H1 (cell line): Measurements from ENCODE around the gene TUBB1. TPM values are rescaled to one million over a fixed set of nuclear protein-coding genes. Genes with fewer than 3 reads are reported as not detected.

Experiments used
- CTCF ChIA-PET: fragments of 300-600 bp; sonication (Branson Sonifier 250); formaldehyde crosslinking; loops from one replicate; lab custom pipeline; 2021; ENCODE audit not compliant: partially characterized antibody; lab: Charles Lee
- POLR2A ChIA-PET: fragments of 300-600 bp; sonication (Branson Sonifier 250); formaldehyde crosslinking; loops from one replicate; lab custom pipeline; 2021; ENCODE audit warnings: inconsistent platforms; ENCODE audit not compliant: partially characterized antibody; lab: Charles Lee
- DNase-seq, 2 experiments: peaks; one replicate each; pipeline versions ENCODE4 v3.0.0 to v3.0.0-alpha.2; 2010 to 2022; ENCODE audit warnings: low spot score in 2 of 2, low read depth in 1 of 2, mixed read lengths in 1 of 2
- FAIRE-seq: peaks from 2 replicates; lab custom pipeline; 2011; peaks lifted over from hg19 to GRCh38; lab: Jason Lieb, UNC
- H2AFZ ChIP-seq: 2 replicates; pipeline ENCODE4 v1.8.1; 2012; ENCODE audit warnings: low read length, inconsistent platforms
- H2AK5ac ChIP-seq: 2 replicates; pipeline ENCODE4 v1.6.1; 2013; ENCODE audit warnings: low read depth, low read length
- H2BK120ac ChIP-seq: replicated peaks from 2 replicates; pipeline ENCODE3; 2013; ENCODE audit warnings: low read depth, low read length, inconsistent platforms
- H2BK12ac ChIP-seq: 2 replicates; pipeline ENCODE4 v1.6.1; 2013; ENCODE audit warnings: low read depth, low read length
- H2BK15ac ChIP-seq: 2 replicates; pipeline ENCODE4 v1.6.1; 2013; ENCODE audit warnings: low read length
- H2BK20ac ChIP-seq: 2 replicates; pipeline ENCODE4 v1.6.1; 2013; ENCODE audit warnings: low read length
- H2BK5ac ChIP-seq: 2 replicates; pipeline ENCODE4 v1.6.1; 2013; ENCODE audit warnings: low read depth, low read length
- H3K14ac ChIP-seq: 2 replicates; pipeline ENCODE4 v1.6.1; 2013; ENCODE audit warnings: inconsistent platforms; ENCODE audit not compliant: insufficient read length
- H3K18ac ChIP-seq: 2 replicates; pipeline ENCODE4 v1.6.1; 2013; ENCODE audit warnings: low read length; ENCODE audit errors: extremely low read depth
- H3K23ac ChIP-seq: 2 replicates; pipeline ENCODE4 v1.6.1; 2013; ENCODE audit warnings: inconsistent platforms; ENCODE audit not compliant: insufficient read length
- H3K23me2 ChIP-seq: 2 replicates; pipeline ENCODE4 v1.6.1; 2013; ENCODE audit warnings: low read depth, low read length
- H3K27ac ChIP-seq: 2 replicates; pipeline ENCODE4 v1.6.1; 2011; ENCODE audit warnings: low read depth, low read length, inconsistent platforms
- H3K27me3 ChIP-seq, 4 experiments: replicated peaks in 1 of 4; 1 replicate in 1 of 4; 2 replicates in 3 of 4; pipeline versions ENCODE4 v1.6.1 to v1.8.1; 2011 to 2013; ENCODE audit warnings: low read length in 3 of 4, mild to moderate bottlenecking in 3 of 4, inconsistent platforms in 2 of 4, mixed read lengths in 2 of 4, moderate library complexity in 1 of 4; ENCODE audit not compliant: control insufficient read depth in 3 of 4, insufficient read depth in 3 of 4; ENCODE audit errors: extremely low read depth in 1 of 4
- H3K36me3 ChIP-seq, 4 experiments: 2 replicates each; pipeline versions ENCODE4 v1.6.1 to v1.8.1; 2011 to 2013; ENCODE audit warnings: mild to moderate bottlenecking in 4 of 4, low read length in 3 of 4, moderate library complexity in 2 of 4, control low read depth in 1 of 4, inconsistent platforms in 1 of 4; ENCODE audit not compliant: insufficient read depth in 4 of 4, control insufficient read depth in 2 of 4
- H3K4ac ChIP-seq: replicated peaks from 2 replicates; pipeline ENCODE3; 2013; ENCODE audit warnings: low read length, low read depth, mixed read lengths, inconsistent platforms; ENCODE audit not compliant: insufficient read length
- H3K4me1 ChIP-seq, 4 experiments: replicated peaks in 1 of 4; 1 replicate in 1 of 4; 2 replicates in 3 of 4; pipeline versions ENCODE4 v1.6.1 to v1.8.1; 2011 to 2013; ENCODE audit warnings: low read length in 3 of 4, inconsistent platforms in 2 of 4, mixed read lengths in 1 of 4; ENCODE audit not compliant: insufficient read depth in 4 of 4, control insufficient read depth in 3 of 4
- H3K4me2 ChIP-seq, 2 experiments: 2 replicates each; pipeline versions ENCODE4 v1.6.1 to v1.8.1; 2011 to 2013; ENCODE audit warnings: low read depth in 2 of 2, low read length in 2 of 2, control low read depth in 1 of 2, inconsistent platforms in 1 of 2, mild to moderate bottlenecking in 1 of 2; ENCODE audit not compliant: insufficient read depth in 1 of 2
- H3K4me3 ChIP-seq, 4 experiments: fragments of 200-600, 300-600 bp in 1 of 4; sonication (generic), shearing (Covaris generic), sonication (Bioruptor Twin) in 1 of 4; 2 replicates each; pipeline versions ENCODE4 v1.5.1 to v1.8.1; 2011 to 2016; ENCODE audit warnings: low read length in 4 of 4, low read depth in 3 of 4, control low read depth in 2 of 4, inconsistent platforms in 2 of 4, mild to moderate bottlenecking in 2 of 4, mixed read lengths in 1 of 4, moderate library complexity in 1 of 4; ENCODE audit not compliant: insufficient read depth in 2 of 4; ENCODE audit errors: extremely low read depth in 1 of 4
- H3K56ac ChIP-seq: replicated peaks from 2 replicates; pipeline ENCODE3; 2013; ENCODE audit warnings: low read depth, mild to moderate bottlenecking, mixed read lengths, low read length, inconsistent platforms; ENCODE audit not compliant: insufficient read length
- H3K79me1 ChIP-seq: 2 replicates; pipeline ENCODE4 v1.6.1; 2013; ENCODE audit warnings: low read depth, low read length, control low read depth
- H3K79me2 ChIP-seq, 2 experiments: 2 replicates each; pipeline versions ENCODE4 v1.6.1 to v1.8.1; 2012 to 2013; ENCODE audit warnings: low read length in 2 of 2, mild to moderate bottlenecking in 2 of 2, inconsistent platforms in 1 of 2; ENCODE audit not compliant: insufficient read depth in 2 of 2, control insufficient read depth in 1 of 2
- H3K9ac ChIP-seq, 4 experiments: replicated peaks in 1 of 4; 1 replicate in 1 of 4; 2 replicates in 3 of 4; pipeline versions ENCODE4 v1.6.1 to v1.8.1; 2011 to 2013; ENCODE audit warnings: low read depth in 3 of 4, low read length in 3 of 4, control low read depth in 2 of 4, mild to moderate bottlenecking in 2 of 4, moderate library complexity in 2 of 4, inconsistent platforms in 1 of 4; ENCODE audit errors: extremely low read depth in 1 of 4
- H3K9me3 ChIP-seq, 2 experiments: 2 replicates each; pipeline versions ENCODE4 v1.6.1 to v1.8.1; 2012 to 2013; ENCODE audit warnings: mild to moderate bottlenecking in 2 of 2, moderate library complexity in 2 of 2, control low read depth in 1 of 2, inconsistent platforms in 1 of 2, low read depth in 1 of 2, low read length in 1 of 2, mixed read lengths in 1 of 2; ENCODE audit not compliant: insufficient read depth in 2 of 2
- H4K20me1 ChIP-seq, 2 experiments: replicated peaks in 1 of 2; 2 replicates each; pipeline versions ENCODE3 to v1.8.1; 2011 to 2013; ENCODE audit warnings: inconsistent platforms in 2 of 2, low read length in 2 of 2, mild to moderate bottlenecking in 1 of 2; ENCODE audit not compliant: insufficient read depth in 2 of 2, control insufficient read depth in 1 of 2
- H4K5ac ChIP-seq: 2 replicates; pipeline ENCODE4 v1.6.1; 2013; ENCODE audit warnings: low read length, low read depth, mixed read lengths, inconsistent platforms; ENCODE audit not compliant: insufficient read length
- H4K8ac ChIP-seq: 2 replicates; pipeline ENCODE4 v1.8.0; 2013; ENCODE audit warnings: mild to moderate bottlenecking, moderate library complexity, low read length, inconsistent platforms; ENCODE audit not compliant: insufficient read depth; ENCODE audit errors: extremely low read depth
- H4K91ac ChIP-seq: replicated peaks from 2 replicates; pipeline ENCODE3; 2013; ENCODE audit warnings: low read length, mixed read lengths, inconsistent platforms; ENCODE audit not compliant: insufficient read length
- ATF3 ChIP-seq: IDR thresholded peaks from 2 replicates; pipeline ENCODE4 v1.6.1; 2011; ENCODE audit warnings: low read depth, mild to moderate bottlenecking, low read length; ENCODE audit not compliant: insufficient read depth
- CEBPB ChIP-seq: IDR thresholded peaks from 2 replicates; pipeline ENCODE4 v1.6.1; 2012; ENCODE audit warnings: low read depth, low read length
- JUND ChIP-seq: IDR thresholded peaks from 2 replicates; pipeline ENCODE4 v1.6.1; 2011; ENCODE audit warnings: mild to moderate bottlenecking, improper control_type of control experiment, low read length
- NANOG ChIP-seq: IDR thresholded peaks from 2 replicates; pipeline ENCODE4 v1.6.1; 2011; ENCODE audit warnings: low read length, low read depth, mild to moderate bottlenecking, inconsistent platforms; ENCODE audit not compliant: insufficient read depth, poor library complexity, severe bottlenecking
- WGBS, 2 experiments: shearing (Covaris generic) in 1 of 2; methylation state at CpG; one replicate each; pipeline versions ENCODE4 v1.1.6 to v1.1.7; 2013 to 2015; ENCODE audit warnings: low lambda C conversion rate in 2 of 2, mixed read lengths in 2 of 2, inconsistent platforms in 1 of 2, low coverage in 1 of 2, missing lambda C conversion rate in 1 of 2; ENCODE audit not compliant: insufficient replicate concordance in 2 of 2, insufficient coverage in 1 of 2, insufficient read length in 1 of 2; ENCODE audit errors: extremely low coverage in 1 of 2, missing lambda C conversion rate in 1 of 2; 5-methylcytosine and 5-hydroxymethylcytosine counted together
- polyA plus RNA-seq, 7 experiments: library from polyadenylated mRNA; depleted of rRNA in 3 of 7; stranded (reverse) in 5 of 7; unstranded in 2 of 7; fragments of >200 nt in 5 of 7; fragments of 200-250 nt in 2 of 7; gene quantifications; 1 replicate in 5 of 7; 2 replicates in 1 of 7; 4 replicates in 1 of 7; pipeline versions ENCODE4 v1.2.1 to v1.2.3, GENCODE V29; 2011 to 2013; ENCODE audit warnings: missing spikeins in 2 of 7, mixed read lengths in 2 of 7
- total RNA-seq: library from RNA; stranded (reverse); fragmentation: NEBNext Ultra II Directional; extraction: Animal tissue kit (Norgen Biotek cat#: 25700); gene quantifications from 2 replicates; pipeline ENCODE4 v1.2.1, GENCODE V29; 2021

Gene TUBB1
- total and polyA plus RNA-seq, 2 of the 8 experiments (the other 6 are each of a cell fraction or from before 2014, with no cell fraction given), result not detected

GRCh38 chr20:59025086-59025485 lies 5.9 kb downstream of the TUBB1 start:
- Histone ChIP-seq H3K36me3 (peaks cover 2 to 36% (median 13%) of the 10 kb centered on the region in 4 experiments; a peak in 6 of 8 replicates), H4K5ac (no peak overlapping the region), H2BK15ac (no peak overlapping the region), H2AK5ac (no peak overlapping the region), H3K9ac (no peak overlapping the region), H3K9me3 (no peaks in the 10 kb centered on the region), H3K4me2 (no peak overlapping the region), H2BK12ac (no peak overlapping the region), H3K27ac (no peak overlapping the region), H3K14ac (no peak overlapping the region), H4K8ac (no peak overlapping the region), H2AFZ (no peak overlapping the region), H3K4ac (no peak overlapping the region), H3K18ac (no peak overlapping the region), H3K27me3 (peaks cover 0 to 7% (median 2%) of the 10 kb centered on the region in 4 experiments; a peak in 2 of 7 replicates), H3K79me2 (0 out of 4 replicates have a peak, but pooled peaks cover 0 to 3% of the 10 kb centered on the region in 2 experiments), H3K23me2 (peaks cover 2% of the 10 kb centered on the region; the same call in 1 of the 2 replicates), H4K91ac (no peak overlapping the region), H3K4me1 (peaks cover 0 to 2% (median 0%) of the 10 kb centered on the region in 4 experiments; a peak in 3 of 7 replicates), H2BK120ac (no peak overlapping the region), H4K20me1 (peaks cover 7% of the 10 kb centered on the region in 2 experiments), H3K23ac (no peak overlapping the region), H3K79me1 (peaks cover 3% of the 10 kb centered on the region; the same call in 1 of the 2 replicates), H3K4me3 (no peak overlapping the region), H3K56ac (no peak overlapping the region), H2BK5ac (no peak overlapping the region), H2BK20ac (no peak overlapping the region)
- ChIA-PET CTCF (interaction anchor here (1.0 to 2.3 kb wide), 4 partner anchors 8 to 470 kb away, joined by 3 to 5 read pairs (median 4); no protein-coding TSS in a partner anchor), POLR2A (interaction anchor here (1.3 kb wide), 1 partner anchor 9 kb away, joined by 3 read pairs; no protein-coding TSS in a partner anchor)
- no peak for FAIRE-seq
- no peak for DNase-seq
- 83% methylated on average over 2 of the region's 2 CpGs; no CpG with 5 or more reads in 1 of the 2 experiments for WGBS, 2 experiments
- TF ChIP-seq CEBPB, result no peak
- TF ChIP-seq ATF3, result no peak
- no peak for TF ChIP-seq JUND
- no peak for TF ChIP-seq NANOG
